Activated effector memory CD4-positive, alpha-beta T cell treated with Interleukin-2 at 50 U/mL for 16 hours (primary cell): ENCODE data around the gene TSR2.

Source experiments
- DNase-seq: peaks from one replicate; pipeline ENCODE4 v3.0.0-alpha.2; 2020

Gene TSR2

GRCh38 chrX:54439960-54440871 is at the start of gene TSR2:
TSR2 (plus strand) TSS chrX:54440404; CDS start chrX:54440422, 18 bp downstream.
- DNase-seq = peak; percentile 69

- DNase-seq = no peak
These were observed 43.1 kb upstream of the TSR2 start for GRCh38 chrX:54397113-54397512.

- DNase-seq = no peak
These were observed 32.9 kb upstream of the TSR2 start for GRCh38 chrX:54407266-54407665.

- no peak for DNase-seq
These were observed 28.5 kb upstream of the TSR2 start for GRCh38 chrX:54411732-54412131.

- DNase-seq = no peak
These were observed 26.5 kb upstream of the TSR2 start for GRCh38 chrX:54413753-54414152.

- no peak for DNase-seq
These were observed 24.5 kb upstream of the TSR2 start for GRCh38 chrX:54415534-54416350.

GRCh38 chrX:54416965-54417364 is 23.2 kb upstream of the TSR2 start:
- no peak for DNase-seq

GRCh38 chrX:54419559-54420302 is 20.5 kb upstream of the TSR2 start:
- DNase-seq = no peak

GRCh38 chrX:54422168-54422567 is 18.0 kb upstream of the TSR2 start:
- no peak for DNase-seq

- DNase-seq = no peak
These were observed 16.9 kb upstream of the TSR2 start for GRCh38 chrX:54423161-54423888.

- no peak for DNase-seq
These were observed 12.3 kb upstream of the TSR2 start for GRCh38 chrX:54427837-54428424.

- DNase-seq = no peak
These were observed 9.7 kb upstream of the TSR2 start for GRCh38 chrX:54430519-54430918.

- no peak for DNase-seq
These were observed 5.1 kb upstream of the TSR2 start for GRCh38 chrX:54435121-54435520.

GRCh38 chrX:54442790-54443189 is 2.6 kb downstream of the TSR2 start:
- DNase-seq = no peak

GRCh38 chrX:54444752-54445151 is 4.5 kb downstream of the TSR2 start:
- no peak for DNase-seq

- no peak for DNase-seq
These were observed 5.9 kb downstream of the TSR2 start for GRCh38 chrX:54446084-54446483.

GRCh38 chrX:54447461-54447860 is 7.3 kb downstream of the TSR2 start:
- DNase-seq = no peak

GRCh38 chrX:54449929-54450328 is 9.7 kb downstream of the TSR2 start:
- DNase-seq = no peak

GRCh38 chrX:54452920-54453319 is 12.7 kb downstream of the TSR2 start:
- no peak for DNase-seq

- DNase-seq = no peak
These were observed 30.0 kb downstream of the TSR2 start for GRCh38 chrX:54470054-54470760.
